ENCODE data around the gene C13orf42. TPM values are rescaled to one million over a fixed set of nuclear protein-coding genes. Genes with fewer than 3 reads are reported as not detected.
A peak's percentile ranks its signal among the peaks of the same experiment; 100 is the strongest.

Gene C13orf42
- total and polyA plus RNA-seq, 2 donors (not counting 3 experiments of a cell fraction or from before 2014, with no cell fraction given) = not detected

DNA sequence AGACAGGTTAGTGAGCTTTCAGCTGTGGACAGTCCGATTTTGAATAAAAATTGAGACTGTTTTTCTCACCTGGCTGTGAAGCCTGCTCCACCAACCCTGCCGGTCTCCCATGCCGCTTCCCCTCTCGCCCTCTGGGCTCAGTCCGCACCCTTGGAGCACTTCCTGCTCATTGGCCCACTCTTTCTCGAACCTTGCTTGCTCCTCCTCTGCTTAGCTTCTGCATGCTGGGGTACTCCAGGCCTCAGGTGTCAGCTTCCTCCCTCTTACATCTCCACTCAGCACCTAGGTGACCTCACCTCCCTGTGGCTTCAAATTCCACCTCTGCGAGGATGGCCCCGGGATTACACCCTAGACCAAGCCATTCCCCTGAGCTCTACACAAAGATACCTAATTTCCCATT lies 39.6 kb downstream of the C13orf42 start:
- FAIRE-seq = no peak
- H3K4me3 ChIP-seq (replicated peaks in 1 of 3; ENCODE audit: insufficient read depth in 1 of 3, low read depth in 1 of 3, low read length in 3 of 3) = no peak overlapping the region
- TF ChIP-seq POLR2AphosphoS5 (IDR thresholded peaks at IDR 0.05; ENCODE audit: insufficient read depth, low read depth, low read length) = no peak
- no peak for TF ChIP-seq FOS (IDR thresholded peaks at IDR 0.05; ENCODE audit: borderline replicate concordance, insufficient read depth, low read length)
- no peak for TF ChIP-seq MAX (IDR thresholded peaks at IDR 0.05; ENCODE audit: insufficient read depth, insufficient read length)
- BruUV-seq (replicated peaks) = no TSS peak
- H4K20me1 ChIP-seq (replicated peaks; ENCODE audit: control insufficient read depth, extremely low read depth, insufficient read depth, low read length) = no peaks in the 10 kb centered on the region
- ChIA-PET POLR2A (no interaction called here), CTCF (interaction anchor here (0.8 to 1.7 kb wide), 5 partner anchors 82 to 1095 kb away, joined by 3 to 9 read pairs (median 3); no protein-coding TSS in a partner anchor)
- no peak overlapping the region for H3K27ac ChIP-seq (ENCODE audit: insufficient read depth, low read depth, low read length)
- H3K36me3 ChIP-seq (ENCODE audit: control insufficient read depth in 2 of 2, extremely low read depth in 1 of 2, insufficient read depth in 2 of 2, low read length in 2 of 2) = no peaks in the 10 kb centered on the region
- H3K9me3 ChIP-seq (replicated peaks; ENCODE audit: control insufficient read depth, insufficient read depth, low read length) = no peaks in the 10 kb centered on the region
- peaks cover 5% of the 10 kb centered on the region for H3K4me1 ChIP-seq (ENCODE audit: control insufficient read depth, extremely low read depth, insufficient read depth, low read length)
- H3K4me2 ChIP-seq (ENCODE audit: insufficient read depth, low read length) = no peak overlapping the region
- intact Hi-C loops (cut with micrococcal nuclease) (loop anchor here (2.0 to 5.0 kb wide), 3 partner anchors 263 to 1404 kb away; no protein-coding TSS in a partner anchor), dilution Hi-C loops (cut with MboI; ENCODE audit: extremely low pct_ligation_motif_present, low sequenced_read_pairs) (no loop called here)
- no peak overlapping the region for H2AFZ ChIP-seq (ENCODE audit: low read depth, low read length)
- no peak for DNase-seq (ENCODE audit: low read depth, low spot score)
- no peaks in the 10 kb centered on the region for H3K79me2 ChIP-seq (ENCODE audit: control insufficient read depth, insufficient read depth, low read length)
- peaks cover 2 to 9% of the 10 kb centered on the region in 2 experiments for H3K27me3 ChIP-seq (ENCODE audit: control insufficient read depth in 2 of 2, insufficient read depth in 2 of 2, low read length in 2 of 2)
- no peak overlapping the region for H3K9ac ChIP-seq (replicated peaks; ENCODE audit: extremely low read depth, insufficient read depth, low read length)
- H3K9me1 ChIP-seq (replicated peaks; ENCODE audit: control insufficient read depth, extremely low read depth, insufficient read depth, low read length) = no peaks in the 10 kb centered on the region

GRCh38 chr13:51070005-51070649 lies 40.9 kb downstream of the C13orf42 start:
- FAIRE-seq (peak; percentile 82), DNase-seq (ENCODE audit: low read depth, low spot score) (peak; percentile 76)
- Histone ChIP-seq H3K4me1 (ENCODE audit: control insufficient read depth, extremely low read depth, insufficient read depth, low read length) (peaks cover 11% of the 10 kb centered on the region), H3K9ac (replicated peaks; ENCODE audit: extremely low read depth, insufficient read depth, low read length) (no peak overlapping the region), H4K20me1 (replicated peaks; ENCODE audit: control insufficient read depth, extremely low read depth, insufficient read depth, low read length) (no peaks in the 10 kb centered on the region), H3K27ac (ENCODE audit: insufficient read depth, low read depth, low read length) (no peak overlapping the region), H3K27me3 (ENCODE audit: control insufficient read depth in 2 of 2, insufficient read depth in 2 of 2, low read length in 2 of 2) (peaks cover 3 to 9% of the 10 kb centered on the region in 2 experiments), H3K4me3 (replicated peaks in 1 of 3; ENCODE audit: insufficient read depth in 1 of 3, low read depth in 1 of 3, low read length in 3 of 3) (no peak overlapping the region), H3K79me2 (ENCODE audit: control insufficient read depth, insufficient read depth, low read length) (no peaks in the 10 kb centered on the region), H2AFZ (ENCODE audit: low read depth, low read length) (no peak overlapping the region), H3K36me3 (ENCODE audit: control insufficient read depth in 2 of 2, extremely low read depth in 1 of 2, insufficient read depth in 2 of 2, low read length in 2 of 2) (no peaks in the 10 kb centered on the region), H3K4me2 (ENCODE audit: insufficient read depth, low read length) (no peak overlapping the region), H3K9me3 (replicated peaks; ENCODE audit: control insufficient read depth, insufficient read depth, low read length) (no peaks in the 10 kb centered on the region), H3K9me1 (replicated peaks; ENCODE audit: control insufficient read depth, extremely low read depth, insufficient read depth, low read length) (no peaks in the 10 kb centered on the region)
- dilution Hi-C loops (cut with MboI; ENCODE audit: extremely low pct_ligation_motif_present, low sequenced_read_pairs) (no loop called here), intact Hi-C loops (cut with micrococcal nuclease) (loop anchor here (1.0 to 5.0 kb wide), 5 partner anchors 158 to 1403 kb away; no protein-coding TSS in a partner anchor)
- CTCF ChIA-PET = interaction anchor here (1.3 to 1.8 kb wide), 8 partner anchors 10 to 1416 kb away, joined by 3 to 19 read pairs (median 4); partner anchors contain the start of gene TRIM13
- TF ChIP-seq, protein P1, sequence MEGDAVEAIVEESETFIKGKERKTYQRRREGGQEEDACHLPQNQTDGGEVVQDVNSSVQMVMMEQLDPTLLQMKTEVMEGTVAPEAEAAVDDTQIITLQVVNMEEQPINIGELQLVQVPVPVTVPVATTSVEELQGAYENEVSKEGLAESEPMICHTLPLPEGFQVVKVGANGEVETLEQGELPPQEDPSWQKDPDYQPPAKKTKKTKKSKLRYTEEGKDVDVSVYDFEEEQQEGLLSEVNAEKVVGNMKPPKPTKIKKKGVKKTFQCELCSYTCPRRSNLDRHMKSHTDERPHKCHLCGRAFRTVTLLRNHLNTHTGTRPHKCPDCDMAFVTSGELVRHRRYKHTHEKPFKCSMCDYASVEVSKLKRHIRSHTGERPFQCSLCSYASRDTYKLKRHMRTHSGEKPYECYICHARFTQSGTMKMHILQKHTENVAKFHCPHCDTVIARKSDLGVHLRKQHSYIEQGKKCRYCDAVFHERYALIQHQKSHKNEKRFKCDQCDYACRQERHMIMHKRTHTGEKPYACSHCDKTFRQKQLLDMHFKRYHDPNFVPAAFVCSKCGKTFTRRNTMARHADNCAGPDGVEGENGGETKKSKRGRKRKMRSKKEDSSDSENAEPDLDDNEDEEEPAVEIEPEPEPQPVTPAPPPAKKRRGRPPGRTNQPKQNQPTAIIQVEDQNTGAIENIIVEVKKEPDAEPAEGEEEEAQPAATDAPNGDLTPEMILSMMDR (IDR thresholded peaks at IDR 0.05; ENCODE audit: extremely low read depth in 1 of 2, insufficient read depth in 1 of 2, low read depth in 1 of 2, low read length in 2 of 2) = peak; percentile 92 to 94
- TF ChIP-seq POLR2AphosphoS5 (IDR thresholded peaks at IDR 0.05; ENCODE audit: insufficient read depth, low read depth, low read length) = no peak
- POLR2A ChIA-PET = no interaction called here
- no TSS peak for BruUV-seq (replicated peaks)
